Measurements from ENCODE around the gene DCC.

- TF ChIP-seq ZNF512 (CRISPR knock-in tag; IDR thresholded peaks at IDR 0.05; ENCODE audit: borderline replicate concordance), result no peak
- TF ChIP-seq FOXP4 (CRISPR knock-in tag; IDR thresholded peaks at IDR 0.05), result no peak
- TF ChIP-seq IRF2 (CRISPR knock-in tag; IDR thresholded peaks at IDR 0.05; ENCODE audit: borderline replicate concordance, low read depth), result no peak
- TF ChIP-seq IRF1 (CRISPR knock-in tag; IDR thresholded peaks at IDR 0.05), result no peak
- no peak for TF ChIP-seq PREB (CRISPR knock-in tag; IDR thresholded peaks at IDR 0.05; ENCODE audit: borderline replicate concordance)
- no peak for TF ChIP-seq CTCF (IDR thresholded peaks at IDR 0.05)
These were observed 630.7 kb downstream of the DCC start for GRCh38 chr18:52970686-52971085.
